ENCODE data around the gene SMIM13.
A peak's percentile ranks its signal among the peaks of the same experiment; 100 is the strongest.

Gene SMIM13

DNA sequence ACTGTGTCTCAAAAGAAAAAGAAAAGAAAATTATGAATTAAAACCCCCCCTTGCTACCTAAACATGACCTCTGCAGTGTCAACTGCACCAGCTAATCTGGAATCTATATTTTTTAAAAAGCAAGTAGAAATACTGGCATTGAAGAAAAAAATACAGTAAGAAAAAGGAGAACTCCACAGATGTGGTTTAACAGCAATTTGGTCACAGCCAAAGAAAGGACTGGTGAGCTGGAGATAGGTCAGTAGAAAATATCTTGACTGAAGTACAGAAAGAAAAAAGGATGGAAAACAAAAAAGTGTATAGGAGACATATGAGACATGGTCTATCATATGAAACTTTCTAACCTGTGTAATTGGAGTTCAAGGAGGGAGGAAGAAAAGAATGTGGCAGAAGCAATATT is 62.0 kb downstream of the SMIM13 start:
- no peak for DNase-seq (ENCODE audit: low read depth)

DNA sequence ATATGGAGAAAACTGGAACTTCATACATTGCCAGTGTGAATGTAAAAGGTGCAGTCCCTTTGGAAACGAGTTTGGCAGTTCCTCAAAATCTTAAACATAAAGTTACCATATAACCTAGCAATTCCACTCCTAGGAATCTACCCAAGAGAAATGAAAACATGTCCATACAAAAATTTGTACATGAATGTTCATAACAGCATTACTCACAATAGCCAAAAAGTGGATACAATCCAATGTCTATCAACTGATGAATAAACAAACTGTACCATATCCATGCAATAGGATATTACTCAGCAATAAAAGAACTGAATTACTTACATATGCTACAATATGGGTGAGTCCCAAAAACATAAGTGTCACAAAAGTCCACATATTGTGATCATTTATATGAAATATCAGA is 66.6 kb downstream of the SMIM13 start:
- DNase-seq (ENCODE audit: low read depth) = no peak

DNA sequence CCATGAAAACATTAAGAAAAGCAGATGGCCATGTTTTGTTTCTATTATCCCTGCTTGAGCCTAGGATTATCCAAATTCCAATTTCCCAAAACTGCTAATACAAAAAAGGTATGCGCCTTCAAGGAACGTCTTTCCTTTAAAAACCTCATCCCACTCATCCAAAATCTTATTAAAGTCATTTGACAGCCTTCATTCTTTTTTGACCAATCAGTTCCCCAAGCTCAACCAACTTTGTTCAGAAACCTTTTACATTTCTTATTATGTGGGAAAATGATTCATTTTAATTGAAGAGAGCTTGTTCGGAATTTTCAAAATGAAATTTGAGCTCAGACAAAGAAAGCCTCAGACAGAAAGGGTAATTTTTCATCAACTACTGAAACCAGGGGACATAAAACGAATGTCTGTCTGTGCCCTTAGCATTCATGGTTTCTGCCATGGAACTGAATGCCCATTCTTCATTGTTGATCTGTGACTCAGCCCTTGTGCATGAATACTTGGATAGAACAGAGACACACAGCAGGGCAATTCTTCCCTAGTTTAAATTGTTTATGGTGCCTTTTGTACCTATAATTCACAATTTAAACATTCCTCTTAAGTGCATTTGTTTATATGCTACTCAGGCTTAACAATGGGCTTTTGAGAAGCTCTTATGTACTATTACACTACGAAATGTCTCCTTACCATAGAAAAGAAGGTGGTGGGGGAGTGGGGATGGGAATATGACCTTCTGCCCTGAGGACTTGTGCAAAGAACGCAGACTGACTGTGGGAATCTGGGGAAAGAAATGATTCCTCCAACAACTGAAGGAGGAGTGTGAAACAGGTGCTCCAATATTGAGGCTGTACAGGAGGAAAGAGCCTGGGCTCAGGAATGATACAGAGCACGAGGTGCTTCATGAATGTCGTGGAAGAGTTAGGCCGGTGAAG is 67.7 kb downstream of the SMIM13 start:
- no peak for DNase-seq (ENCODE audit: low read depth)

DNA sequence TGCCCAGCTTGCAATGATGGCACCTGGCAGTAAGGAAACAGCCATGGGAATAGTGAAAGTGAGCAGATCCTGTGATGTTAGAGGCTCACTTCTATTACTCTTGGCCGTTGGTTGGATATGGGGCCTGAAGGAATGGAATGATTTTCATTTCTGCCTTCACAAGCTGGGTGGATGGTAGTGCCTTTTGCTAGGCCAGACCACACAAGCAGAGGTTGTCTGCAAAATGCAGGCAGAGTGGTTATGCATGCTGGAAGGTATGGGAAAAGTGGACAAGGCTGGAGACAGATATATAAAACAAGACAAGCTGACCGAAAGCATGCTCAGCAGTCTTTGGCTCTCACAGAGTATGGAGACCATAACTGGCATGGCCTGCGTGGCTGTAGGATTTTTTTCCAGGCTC is 68.6 kb downstream of the SMIM13 start:
- no peak for DNase-seq (ENCODE audit: low read depth)

DNA sequence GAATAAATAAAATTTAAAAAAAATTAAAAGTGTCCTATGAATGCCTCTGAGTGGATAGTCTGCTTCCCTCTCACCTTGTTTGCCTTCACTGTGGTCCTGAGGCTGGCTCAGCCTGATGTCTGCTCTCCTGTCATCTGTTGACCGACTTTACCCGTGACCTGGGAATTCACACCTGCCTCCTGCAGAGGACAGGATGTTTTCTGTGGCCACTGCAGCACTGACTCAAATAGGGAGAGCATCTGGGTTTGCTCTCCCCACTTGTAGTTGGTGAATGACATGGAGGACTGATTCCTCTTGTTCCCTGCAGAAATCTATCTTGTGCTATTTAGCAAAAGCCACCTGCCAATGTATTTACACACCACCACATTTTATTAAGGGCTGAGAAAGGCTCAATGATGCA is 70.3 kb downstream of the SMIM13 start:
- DNase-seq (ENCODE audit: low read depth) = no peak

DNA sequence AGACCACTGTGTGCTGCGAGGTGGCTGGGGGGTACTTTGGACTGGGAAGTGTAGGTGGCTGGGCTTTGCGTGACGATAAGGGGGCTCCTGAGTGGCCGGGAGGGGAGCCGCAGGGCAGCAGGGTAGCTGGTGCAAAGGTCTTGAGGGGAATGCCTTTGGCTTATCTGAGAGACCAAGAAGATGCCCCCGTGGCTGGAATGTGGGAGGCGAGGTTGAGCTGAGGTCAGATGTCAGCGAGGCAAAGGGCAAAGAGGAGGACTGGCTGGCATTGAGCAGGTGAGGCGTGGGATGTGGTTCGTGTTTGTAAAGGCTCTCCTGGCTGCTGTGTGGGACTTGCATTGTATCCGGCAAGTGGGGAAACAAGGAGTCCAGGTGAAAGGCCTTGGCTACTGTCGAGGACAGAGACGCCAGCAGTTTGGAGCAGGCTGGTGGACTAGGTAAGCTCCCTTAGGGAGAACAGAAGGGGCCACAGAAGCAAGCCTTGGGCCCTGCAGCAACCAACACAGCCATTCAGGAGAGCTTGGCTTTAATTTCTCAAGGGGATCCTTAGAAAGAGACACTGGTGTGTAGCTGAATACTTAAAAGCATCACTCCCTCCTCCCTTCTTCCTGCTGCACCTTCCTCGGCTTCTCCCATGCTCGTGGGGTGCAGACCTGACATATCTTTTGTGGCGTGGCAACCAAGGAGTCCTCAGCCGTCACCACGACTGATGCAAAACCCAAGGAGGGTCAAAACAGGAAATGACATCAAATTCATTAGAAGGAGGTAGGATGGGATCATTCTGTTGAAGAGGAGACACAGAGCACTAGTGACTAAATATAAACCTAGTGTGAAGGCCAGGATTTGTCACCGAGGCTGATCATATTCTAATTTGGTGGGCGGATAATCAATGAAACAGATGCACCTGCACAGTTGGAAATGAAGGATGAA is 71.3 kb downstream of the SMIM13 start:
- DNase-seq (ENCODE audit: low read depth) = no peak

DNA sequence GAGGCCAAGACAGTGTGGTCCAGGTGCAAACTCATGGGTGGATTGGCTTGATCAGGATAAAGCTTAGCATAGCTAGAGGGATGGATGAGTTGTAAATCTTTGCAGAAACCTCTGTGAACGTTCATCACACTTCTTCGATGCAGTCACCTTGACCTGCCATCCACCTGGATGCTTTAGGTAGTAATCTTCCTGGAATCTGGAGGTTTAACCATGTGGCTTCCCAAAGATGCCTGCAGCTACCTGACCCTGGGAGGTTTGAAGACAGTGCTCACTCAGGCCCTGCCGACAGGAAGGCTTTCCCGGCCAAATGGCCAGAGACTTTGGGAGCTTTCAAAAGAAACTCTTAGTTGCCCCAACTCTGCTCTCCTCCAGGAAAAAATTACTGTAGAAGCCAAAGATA is 73.3 kb downstream of the SMIM13 start:
- DNase-seq (ENCODE audit: low read depth) = no peak

DNA sequence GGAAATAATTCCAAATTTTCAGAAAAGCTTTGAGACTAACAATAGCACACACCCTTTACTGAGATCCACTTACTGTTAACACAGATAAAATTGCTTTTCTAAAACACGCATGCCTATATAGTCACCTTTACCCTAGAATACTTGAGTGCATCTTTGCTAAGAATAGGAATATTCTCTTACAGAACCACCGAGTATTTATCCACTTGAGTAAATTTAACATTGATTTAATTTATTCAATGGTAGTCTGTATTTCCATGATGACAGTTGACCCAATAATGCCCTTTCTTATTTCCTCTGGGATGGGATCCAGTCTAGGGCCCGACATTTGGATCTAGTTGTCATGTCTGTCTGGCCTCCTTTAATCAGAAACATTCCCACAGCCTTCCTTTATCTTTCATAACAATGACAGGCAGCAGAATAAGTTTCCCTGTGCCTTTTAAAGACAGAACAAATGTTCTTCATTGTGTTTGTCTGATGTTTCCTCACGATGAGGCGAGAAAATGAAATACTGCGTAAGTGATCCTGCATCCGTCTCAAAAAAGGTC is 74.5 kb downstream of the SMIM13 start:
- no peak for DNase-seq (ENCODE audit: low read depth)

DNA sequence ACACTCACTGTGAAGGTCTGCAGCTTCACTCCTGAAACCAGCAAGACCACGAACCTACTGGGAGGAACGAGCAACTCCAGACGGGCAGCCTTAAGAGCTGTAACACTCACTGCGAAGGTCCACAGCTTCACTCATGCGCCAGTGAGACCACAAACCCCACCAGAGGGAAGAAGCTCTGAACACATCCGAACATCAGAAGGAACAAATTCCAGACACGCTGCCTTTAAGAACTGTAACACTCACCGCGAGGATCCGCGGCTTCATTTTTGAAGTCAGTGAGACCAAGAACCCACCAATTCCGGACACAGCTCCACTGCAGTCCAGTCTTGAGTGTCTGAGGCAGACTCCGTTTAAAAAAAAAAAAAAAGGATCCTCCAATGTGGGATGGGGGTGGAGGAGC is 78.3 kb downstream of the SMIM13 start:
- no peak for DNase-seq (ENCODE audit: low read depth)

DNA sequence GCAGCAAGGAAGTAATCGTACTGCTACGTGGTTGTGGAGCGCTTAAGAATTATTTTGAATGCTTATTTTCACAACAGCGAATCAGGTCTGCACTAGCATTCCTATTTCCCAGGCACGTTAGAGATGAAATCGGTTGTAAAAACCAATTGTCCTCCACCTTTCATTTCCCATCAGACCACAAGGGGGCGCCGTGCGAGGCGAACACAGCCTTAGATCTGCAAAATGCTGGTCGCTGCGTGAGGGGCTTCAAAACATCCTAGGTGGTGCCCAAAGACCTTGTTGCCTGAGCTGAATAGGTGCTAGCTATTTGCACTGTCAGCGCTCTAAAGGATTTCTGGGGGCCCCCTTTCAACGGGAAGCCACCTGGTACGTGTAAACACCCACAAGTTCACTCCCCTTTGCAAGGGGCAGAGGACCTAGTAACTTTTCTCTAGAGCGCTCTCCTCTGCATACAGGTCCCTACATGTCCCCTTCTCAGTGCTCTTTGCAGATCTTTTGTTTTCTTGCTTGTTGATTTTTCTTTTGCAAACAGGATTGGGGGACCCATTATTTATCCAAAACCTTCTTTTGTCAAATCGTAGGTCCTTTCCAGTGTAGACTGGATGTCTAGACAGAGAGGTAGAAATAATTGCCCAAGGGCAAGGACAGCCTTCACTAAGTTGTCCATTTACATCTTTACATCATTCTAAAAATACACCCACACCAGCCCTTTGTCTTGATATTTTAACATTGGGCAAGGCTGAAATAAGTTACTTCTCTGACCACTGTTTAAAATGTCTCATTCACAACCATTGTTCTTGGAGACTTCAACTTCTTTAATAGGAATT is 79.1 kb downstream of the SMIM13 start:
- DNase-seq (ENCODE audit: low read depth) = peak; percentile 71

DNA sequence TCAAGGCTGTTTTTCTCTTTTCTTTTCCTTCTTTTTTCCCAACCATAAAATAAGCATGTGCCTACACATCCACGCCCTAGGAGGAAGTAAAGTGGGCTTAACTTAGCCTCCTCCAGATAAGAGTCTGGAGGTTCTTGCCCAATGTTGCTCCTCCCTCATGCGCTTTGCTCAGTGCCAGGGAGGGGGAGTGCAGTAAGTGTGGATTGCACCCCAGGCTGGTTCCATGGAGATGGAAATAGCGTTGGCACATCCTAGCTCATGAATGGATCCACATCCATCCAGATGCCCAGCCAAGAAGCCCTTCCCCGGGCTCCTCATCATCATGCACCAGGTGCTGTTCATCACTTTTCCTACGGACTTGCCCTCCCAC is 80.6 kb downstream of the SMIM13 start:
- DNase-seq (ENCODE audit: low read depth) = no peak

DNA sequence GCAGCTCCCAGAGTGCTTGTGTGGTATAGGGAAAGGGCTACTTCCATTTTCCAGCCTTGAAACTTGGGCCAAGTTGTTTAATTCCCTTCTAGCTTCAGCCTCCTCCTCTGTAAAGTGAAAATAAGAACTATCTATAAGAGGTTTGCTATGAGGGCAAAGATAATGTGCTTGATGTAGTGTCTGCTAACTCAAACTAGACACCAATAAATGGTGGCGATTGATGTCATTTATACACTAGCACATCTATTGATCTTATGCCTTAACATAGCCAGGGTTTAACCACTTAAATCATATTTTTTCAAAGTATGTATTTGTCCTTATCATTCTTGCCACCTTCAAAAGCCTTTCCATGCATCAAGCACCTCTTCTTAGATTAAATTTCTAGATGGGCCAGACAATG is 83.6 kb downstream of the SMIM13 start:
- DNase-seq (ENCODE audit: low read depth) = no peak

DNA sequence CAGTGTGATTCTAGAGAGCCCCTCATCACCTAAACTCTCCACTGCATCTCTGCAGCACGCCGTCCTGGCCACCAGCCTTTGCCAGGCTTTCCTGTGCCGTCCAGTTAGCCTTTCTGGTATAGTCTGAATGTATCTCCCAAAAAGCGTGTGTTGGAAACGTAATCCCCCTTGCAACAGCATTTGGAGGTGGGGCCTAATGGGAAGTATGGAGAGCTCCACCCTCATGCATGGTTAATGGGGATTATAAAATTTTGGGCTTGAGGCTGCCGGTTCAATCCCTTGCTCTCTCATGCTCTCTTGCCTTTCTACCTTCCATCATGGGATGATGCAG is 85.4 kb downstream of the SMIM13 start:
- no peak for DNase-seq (ENCODE audit: low read depth)

DNA sequence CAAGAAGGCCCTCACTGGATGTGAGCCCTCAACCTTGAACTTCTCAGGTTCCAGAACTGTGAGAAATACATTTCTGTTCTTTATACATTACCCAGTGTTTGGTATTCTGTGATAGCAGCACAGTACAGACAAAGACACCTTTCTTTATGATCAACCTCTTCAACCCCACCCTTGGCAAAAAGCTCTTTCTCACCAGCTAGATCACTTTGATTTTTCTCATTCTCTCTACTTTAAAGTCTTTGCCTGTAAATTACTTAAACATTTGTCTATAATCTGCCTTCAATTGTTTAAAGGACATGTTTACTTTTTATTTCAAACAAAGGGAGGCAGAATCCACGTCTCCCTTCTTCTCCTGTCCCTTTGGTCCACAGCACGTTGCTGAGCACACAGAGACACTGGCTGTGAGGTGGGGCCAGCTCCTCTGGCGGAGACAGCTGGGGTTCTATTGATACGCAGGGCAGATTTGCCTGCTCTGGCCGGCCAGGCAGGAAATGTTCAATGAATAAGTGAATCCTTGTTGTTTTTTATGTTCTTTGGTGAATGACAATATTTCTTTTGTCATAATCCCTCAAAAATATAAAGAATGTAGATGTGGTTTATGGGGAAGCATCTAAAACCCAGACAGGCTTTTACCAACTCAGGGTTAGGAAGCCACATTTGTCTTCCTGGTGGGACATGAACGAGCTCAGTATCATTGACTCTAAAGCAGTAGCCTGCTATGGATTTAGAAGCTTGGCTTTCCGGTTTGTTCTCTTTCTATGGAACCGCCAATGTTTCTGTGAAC is 86.0 kb downstream of the SMIM13 start:
- no peak for DNase-seq (ENCODE audit: low read depth)

DNA sequence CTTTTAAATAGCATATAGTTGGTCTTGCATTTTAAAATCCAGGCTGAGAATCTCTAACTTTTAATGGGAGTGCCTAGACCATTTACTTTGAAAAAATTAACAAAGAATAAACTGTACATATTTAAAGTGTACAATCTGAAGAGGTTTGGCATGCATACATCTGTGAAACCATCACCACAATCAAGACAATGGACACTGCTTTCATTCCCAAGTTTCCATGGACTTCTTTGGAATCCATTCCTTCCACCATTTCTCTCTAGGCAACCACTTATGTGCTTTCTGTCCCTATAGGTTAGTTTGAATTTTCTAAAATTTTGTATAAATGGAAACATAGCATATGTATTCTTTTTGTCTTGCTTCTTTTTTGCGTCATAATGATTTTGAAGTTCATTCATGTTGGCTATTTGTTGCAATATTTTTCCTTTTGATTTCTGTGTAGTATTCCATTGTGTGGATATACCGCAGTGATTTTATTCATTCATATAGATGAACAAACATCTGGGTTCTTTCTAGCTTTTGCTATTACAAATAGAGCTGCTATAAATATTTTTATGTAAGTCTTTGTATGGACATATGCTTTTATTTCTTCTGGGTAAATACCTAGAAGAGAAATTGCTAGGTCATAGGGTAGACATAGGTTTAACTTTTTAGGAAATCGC is 88.0 kb downstream of the SMIM13 start:
- no peak for DNase-seq (ENCODE audit: low read depth)

DNA sequence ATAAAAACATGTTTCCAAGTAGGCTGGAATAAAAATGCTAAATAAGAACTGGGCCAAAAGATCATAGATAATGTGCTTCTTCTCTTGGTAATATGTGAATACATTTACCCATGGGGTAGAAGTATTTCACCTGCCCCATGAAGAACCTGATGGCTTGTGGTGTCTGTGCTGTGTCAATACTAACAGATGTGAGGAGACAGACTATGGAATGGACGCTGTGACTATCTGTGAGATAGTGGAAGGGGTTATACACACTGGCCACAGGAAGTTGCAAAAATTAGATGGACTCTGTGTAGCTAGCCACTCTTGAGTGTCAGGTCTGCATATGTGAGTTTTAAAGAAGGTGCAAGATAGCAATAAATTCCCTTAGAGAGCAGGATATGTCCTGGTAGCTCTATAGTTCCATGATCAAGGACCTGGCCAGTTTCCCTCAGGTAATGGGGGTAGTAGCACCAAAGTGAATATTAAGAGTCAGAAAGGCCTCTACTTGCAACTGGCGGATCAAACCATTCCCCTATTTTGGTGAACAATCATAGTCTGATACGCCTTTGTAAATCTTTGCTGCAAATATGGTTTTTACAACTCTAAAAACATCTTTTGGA is 90.2 kb downstream of the SMIM13 start:
- no peak for DNase-seq (ENCODE audit: low read depth)

DNA sequence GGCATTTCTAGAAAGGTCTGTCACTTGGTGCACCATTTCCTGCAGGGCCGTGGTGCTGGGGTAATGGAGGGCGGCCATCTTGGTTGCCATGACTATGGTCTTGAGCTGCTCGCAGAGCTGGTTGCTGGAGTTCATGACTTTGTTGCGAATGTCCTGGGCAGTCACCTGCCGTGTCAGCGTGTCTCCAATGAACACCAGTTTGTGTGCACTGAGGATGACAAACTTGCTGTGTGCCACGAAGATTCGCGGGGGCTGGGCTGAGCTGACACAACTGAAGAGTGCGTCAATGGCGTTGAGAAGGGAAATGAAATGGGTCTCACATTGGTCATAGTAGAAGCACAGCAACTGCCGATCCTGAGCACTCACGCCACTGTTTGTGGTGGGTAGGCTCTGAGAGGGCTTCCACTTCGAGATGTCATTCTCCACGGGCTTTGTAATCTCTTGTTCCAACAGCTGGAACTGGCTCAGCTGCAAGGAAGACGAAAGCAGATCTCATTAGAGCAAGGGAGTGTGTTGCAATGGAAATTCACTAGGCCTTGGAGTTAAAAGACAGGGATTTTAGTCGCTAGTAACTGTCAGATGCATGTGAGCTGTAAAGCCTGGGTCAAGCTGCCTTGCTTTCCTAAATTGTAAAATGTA is 91.7 kb downstream of the SMIM13 start:
- DNase-seq (ENCODE audit: low read depth) = no peak

DNA sequence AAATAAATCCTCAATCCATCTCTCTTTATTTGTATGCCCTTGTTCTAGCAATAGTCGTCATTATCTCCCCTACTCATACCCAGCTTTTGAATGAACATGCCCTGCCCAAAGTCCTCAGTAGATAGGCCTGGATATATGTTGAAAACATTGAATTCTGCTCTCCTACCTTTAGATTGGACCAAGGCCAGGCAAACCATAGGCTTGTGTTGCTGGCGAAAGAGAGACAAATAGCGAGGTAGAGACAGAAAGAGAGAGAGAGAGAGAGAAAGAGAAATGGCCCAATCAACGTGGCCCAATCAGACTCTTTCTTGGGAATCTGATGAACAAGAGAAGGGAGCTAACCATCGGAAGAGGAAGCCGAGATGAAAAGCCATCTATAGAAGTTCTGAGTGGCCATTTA is 93.7 kb downstream of the SMIM13 start:
- DNase-seq (ENCODE audit: low read depth) = no peak

Measured in stimulated activated CD8-positive, alpha-beta memory T cell treated with anti-CD3 and anti-CD28 coated beads, Interleukin-12 subunit alpha, Interleukin-12 subunit beta, amount 100 ng/mL, for 1 hour (primary cell).